HepG2 (cell line): ENCODE data around the gene POLR3E. TPM values are rescaled to one million over a fixed set of nuclear protein-coding genes. Genes with fewer than 3 reads are reported as not detected.

Source experiments
- ATAC-seq: fragments of 200-7000 bp; cut with Tn5 transposase; 3 replicates; pipeline ENCODE4 v1.9.1; 2020; ENCODE audit warnings: mild to moderate bottlenecking, moderate library complexity
- BruUV-seq: library from RNA; stranded (reverse); fragments of 400-500 nt; replicated peaks from 2 replicates; lab custom pipeline; 2021; lab: Mats Ljungman, UMichigan
- CTCF ChIA-PET: fragments of 300-600 bp; formaldehyde crosslinking; extraction: SDS; loops from one replicate; lab custom pipeline; 2021; ENCODE audit warnings: low total read pairs, inconsistent platforms, low intra/inter-chr PET ratio; lab: Yijun Ruan, JAX
- POLR2A ChIA-PET: fragments of 350-600 bp; sonication (Branson Sonifier 250); formaldehyde crosslinking; loops from one replicate; lab custom pipeline; 2020; ENCODE audit warnings: antibody characterized with exemption, inconsistent platforms; lab: Yijun Ruan, JAX
- DNase-seq: peaks from one replicate; pipeline ENCODE4 v3.0.0-alpha.2; 2015; ENCODE audit warnings: low spot score
- FAIRE-seq: peaks from 3 replicates; lab custom pipeline; 2011; peaks lifted over from hg19 to GRCh38; lab: Jason Lieb, UNC
- H2AFZ ChIP-seq: one replicate; pipeline ENCODE4 v1.6.1; 2011; ENCODE audit warnings: low read length, inconsistent platforms
- H3K27ac ChIP-seq: fragments of 300-600 bp; 3 replicates; pipeline ENCODE4 v1.8.0; 2011; ENCODE audit warnings: mixed run types, mild to moderate bottlenecking, mixed read lengths, low read length, inconsistent platforms; ENCODE audit not compliant: insufficient read depth; ENCODE audit errors: extremely low read length
- H3K27me3 ChIP-seq, 2 experiments: fragments of 200-600 bp in 1 of 2; 2 replicates in 1 of 2; 3 replicates in 1 of 2; pipeline versions ENCODE4 v1.6.0 to v1.8.0; 2011; ENCODE audit warnings: low read length in 2 of 2, mild to moderate bottlenecking in 2 of 2, moderate library complexity in 2 of 2, inconsistent platforms in 1 of 2; ENCODE audit not compliant: insufficient read depth in 2 of 2, control insufficient read depth in 1 of 2
- H3K36me3 ChIP-seq, 2 experiments: fragments of 200-600 bp in 1 of 2; replicated peaks in 1 of 2; 2 replicates in 1 of 2; 3 replicates in 1 of 2; pipeline versions ENCODE4 v1.5.1 to v1.8.0; 2011; ENCODE audit warnings: low read length in 2 of 2, inconsistent platforms in 1 of 2; ENCODE audit not compliant: insufficient read depth in 2 of 2, control insufficient read depth in 1 of 2
- H3K4me1 ChIP-seq: 2 replicates; pipeline ENCODE4 v1.5.1; 2012; ENCODE audit warnings: low read length, inconsistent platforms; ENCODE audit not compliant: insufficient read depth
- H3K4me2 ChIP-seq: 2 replicates; pipeline ENCODE4 v1.6.0; 2011; ENCODE audit warnings: low read depth, low read length, inconsistent platforms
- H3K4me3 ChIP-seq, 3 experiments: fragments of 200-600 bp in 1 of 3; sonication (generic), shearing (Covaris generic) in 1 of 3; replicated peaks in 1 of 3; 2 replicates each; pipeline ENCODE4 v1.5.1; 2011 to 2016; ENCODE audit warnings: low read length in 3 of 3, inconsistent platforms in 2 of 3, low read depth in 2 of 3, mild to moderate bottlenecking in 2 of 3, control low read depth in 1 of 3, mixed read lengths in 1 of 3; ENCODE audit not compliant: insufficient read depth in 1 of 3
- H3K79me2 ChIP-seq: one replicate; pipeline ENCODE4 v1.6.1; 2011; ENCODE audit warnings: low read length, inconsistent platforms; ENCODE audit not compliant: insufficient read depth
- H3K9ac ChIP-seq: 2 replicates; pipeline ENCODE4 v1.6.0; 2011; ENCODE audit warnings: mild to moderate bottlenecking, low read depth, low read length, inconsistent platforms; ENCODE audit not compliant: insufficient read depth
- H3K9me3 ChIP-seq: 2 replicates; pipeline ENCODE4 v1.5.1; 2012; ENCODE audit warnings: mild to moderate bottlenecking, low read length
- H4K20me1 ChIP-seq: 2 replicates; pipeline ENCODE4 v1.6.0; 2011; ENCODE audit warnings: inconsistent platforms, mild to moderate bottlenecking, low read length, moderate library complexity; ENCODE audit not compliant: insufficient read depth
- GPBP1L1 ChIP-seq: sonication (generic); formaldehyde crosslinking; IDR thresholded peaks from 2 replicates; pipeline ENCODE4 v1.5.0; 2020; ENCODE audit warnings: mild to moderate bottlenecking, missing genetic modification reagents
- MAFF ChIP-seq: IDR thresholded peaks from 2 replicates; pipeline ENCODE4 v1.6.1; 2011; ENCODE audit warnings: low read depth, low read length, improper control_type of control experiment
- MLLT10 ChIP-seq: sonication (generic); formaldehyde crosslinking; IDR thresholded peaks from 2 replicates; pipeline ENCODE4 v1.4.0; 2020; ENCODE audit warnings: missing genetic modification reagents
- RBFOX2 ChIP-seq: fragments of 200-400 bp; formaldehyde crosslinking; IDR thresholded peaks from 2 replicates; pipeline ENCODE4 v1.6.1; 2017; ENCODE audit warnings: low read depth, mild to moderate bottlenecking, low read length
- ZC3H13 ChIP-seq: sonication (generic); formaldehyde crosslinking; IDR thresholded peaks from 2 replicates; pipeline ENCODE4 v1.8.1; 2023; ENCODE audit warnings: mild to moderate bottlenecking, missing genetic modification reagents, moderate library complexity
- ZNF17 ChIP-seq: sonication (generic); formaldehyde crosslinking; IDR thresholded peaks from 2 replicates; pipeline ENCODE4 v1.5.0; 2020; ENCODE audit warnings: mild to moderate bottlenecking, missing genetic modification reagents
- ZNF75D ChIP-seq: sonication (generic); formaldehyde crosslinking; IDR thresholded peaks from 2 replicates; pipeline ENCODE4 v1.8.1; 2023; ENCODE audit warnings: missing genetic modification reagents, mild to moderate bottlenecking, borderline replicate concordance
- ZSCAN21 ChIP-seq: sonication (generic); formaldehyde crosslinking; IDR thresholded peaks from 2 replicates; pipeline ENCODE4 v1.8.0; 2022; ENCODE audit warnings: mild to moderate bottlenecking, missing genetic modification reagents, moderate library complexity, borderline replicate concordance
- WGBS: methylation state at CpG from one replicate; pipeline ENCODE4 v1.1.6; 2017; ENCODE audit warnings: low lambda C conversion rate; 5-methylcytosine and 5-hydroxymethylcytosine counted together
- in situ Hi-C: cut with HindIII; loops from 2 replicates; pipeline ENCODE4 v1.10.0; 2017; ENCODE audit warnings: low pct_unique_long_range_greater_than_20kb; ENCODE audit not compliant: extremely low pct_ligation_motif_present
- intact Hi-C: fragments of 100-400 bp; cut with micrococcal nuclease; formaldehyde crosslinking; loops from one replicate; pipeline ENCODE4 v1.10.0; 2022; ENCODE audit not compliant: unreplicated experiment
- polyA plus RNA-seq, 8 experiments: library from polyadenylated mRNA; depleted of rRNA in 3 of 8; stranded (reverse) in 7 of 8; unstranded in 1 of 8; fragments of >200 nt; fragmentation: Illumina TruSeq in 4 of 8; extraction: Trizol in 4 of 8; gene quantifications; 2 replicates each; pipeline versions ENCODE4 v1.2.1 to v1.2.3, GENCODE V29; 2011 to 2016; ENCODE audit warnings: low read depth in 4 of 8, missing spikeins in 1 of 8, mixed read lengths in 1 of 8; ENCODE audit not compliant: insufficient read depth in 1 of 8
- total RNA-seq, 5 experiments: library from RNA; depleted of rRNA; stranded (reverse); fragments of >200 nt; fragmentation: Illumina TruSeq; extraction: Trizol; gene quantifications; 2 replicates each; pipeline ENCODE4 v1.2.3, GENCODE V29; 2016; ENCODE audit warnings: low read depth in 1 of 5

POLR3E gene
- total and polyA plus RNA-seq, 2 of the 13 experiments (the other 11 are each of a cell fraction or from before 2014, with no cell fraction given), result 135 to 262 TPM

GRCh38 chr16:22299036-22299435 lies 1.8 kb downstream of the POLR3E start:
- Histone ChIP-seq H3K79me2 (peaks cover 57% of the 10 kb centered on the region), H2AFZ (no peak overlapping the region)
- intact Hi-C loops, result no loop called here
- no TSS peak for BruUV-seq
- CTCF ChIA-PET, result interaction anchor here (1.7 kb wide), 1 partner anchor 95 kb away, joined by 3 read pairs; no protein-coding TSS in a partner anchor
- no peak for TF ChIP-seq ZSCAN21
- TF ChIP-seq RBFOX2, result no peak
- 0 out of 2 replicates have a peak, but pooled peaks have one; percentile 4 for TF ChIP-seq ZNF17
- no peak for TF ChIP-seq MLLT10 (CRISPR knock-in tag)
- peak; percentile 26; the same call in 1 of the 2 replicates for TF ChIP-seq ZC3H13 (CRISPR knock-in tag)
- TF ChIP-seq GPBP1L1 (CRISPR knock-in tag), result no peak
- no peak for TF ChIP-seq ZNF75D (CRISPR knock-in tag)
- TF ChIP-seq MAFF, result no peak
- TF ChIP-seq, all 625 proteins: peak for 2
- ATAC-seq, result no peak
- no peak overlapping the region; the same call in 1 of the 2 replicates for H3K9ac ChIP-seq
- H3K36me3 ChIP-seq, result peaks cover 21 to 27% of the 10 kb centered on the region in 2 experiments
- peak overlapping the region; percentile 88 for H3K4me2 ChIP-seq
- in situ Hi-C loops, result loop anchor here (5.0 kb wide), 1 partner anchor 102 kb away; no protein-coding TSS in a partner anchor
- POLR2A ChIA-PET, result interaction anchor here (0.6 to 4.6 kb wide), 13 partner anchors 55 to 137 kb away, joined by 3 to 68 read pairs (median 5); partner anchors contain the start of genes CDR2 and EEF2K
- no peaks in the 10 kb centered on the region for H3K9me3 ChIP-seq
- no peaks in the 10 kb centered on the region; a peak in 1 of 5 replicates for H3K27me3 ChIP-seq
- WGBS, result 94% methylated on average over 1 of the region's 1 CpG
- H3K4me1 ChIP-seq, result peaks cover 34% of the 10 kb centered on the region
- H3K4me3 ChIP-seq, result peak overlapping the region in 2 of 3 experiments; percentile 92 to 94; a peak in 2 of 6 replicates
- FAIRE-seq, result no peak
- DNase-seq, result no peak
- no peak overlapping the region for H3K27ac ChIP-seq
- peaks cover 50% of the 10 kb centered on the region for H4K20me1 ChIP-seq
